ENCODE data around the gene NAV2.
"Not testable (repeated sequence)": the region's sequence is repeated elsewhere in the genome, so short reads cannot be mapped to it uniquely, and the experiment has no call there.

NAV2 gene

DNA sequence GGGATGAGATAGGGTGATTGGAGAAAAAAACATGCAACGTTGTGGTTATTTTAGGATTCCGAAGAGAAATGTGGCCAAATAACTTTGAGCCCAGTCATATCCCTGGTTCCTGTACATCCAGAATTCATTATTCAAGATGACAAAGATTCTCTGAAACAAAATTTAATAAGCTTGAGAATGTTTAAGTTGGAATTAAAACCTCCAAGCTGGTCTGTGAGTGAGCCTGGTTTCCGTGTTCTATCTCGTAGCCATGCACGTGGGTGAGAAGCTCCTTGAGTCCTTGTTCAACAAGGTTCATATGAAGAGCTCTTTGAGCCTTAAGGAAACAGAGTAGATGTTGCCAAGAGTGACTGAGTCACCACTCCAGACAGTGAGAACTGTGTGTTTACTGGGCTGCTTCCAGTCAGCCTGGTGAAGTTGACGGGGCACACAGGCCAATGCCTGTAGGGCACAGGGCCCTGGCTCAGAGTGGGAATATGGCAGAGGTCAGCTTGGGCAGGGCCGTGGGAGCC is 206.5 kb downstream of the NAV2 start:
- FAIRE-seq (no peak), DNase-seq (ENCODE audit: low spot score) (peak; percentile 73)

DNA sequence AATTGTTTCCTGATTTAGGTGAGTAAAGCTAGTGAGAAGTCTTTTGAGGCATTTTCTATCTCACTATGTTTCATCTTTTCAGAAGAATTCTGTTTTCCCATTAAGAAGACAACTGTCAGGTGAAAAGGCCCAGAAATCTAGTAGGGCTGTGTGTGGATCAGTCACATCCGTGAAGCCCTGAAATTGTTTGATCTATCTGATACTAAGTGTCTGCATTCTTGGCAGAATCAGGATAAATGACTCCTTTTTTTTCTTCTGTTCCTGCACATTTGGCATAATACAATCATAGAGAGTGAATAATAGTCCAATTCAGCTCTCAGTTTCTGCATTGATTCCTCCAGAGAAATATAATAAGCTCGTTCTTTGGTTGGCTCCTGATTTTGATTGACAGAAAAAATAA is 208.3 kb downstream of the NAV2 start:
- FAIRE-seq, result no peak
- DNase-seq (ENCODE audit: low spot score), result no peak

DNA sequence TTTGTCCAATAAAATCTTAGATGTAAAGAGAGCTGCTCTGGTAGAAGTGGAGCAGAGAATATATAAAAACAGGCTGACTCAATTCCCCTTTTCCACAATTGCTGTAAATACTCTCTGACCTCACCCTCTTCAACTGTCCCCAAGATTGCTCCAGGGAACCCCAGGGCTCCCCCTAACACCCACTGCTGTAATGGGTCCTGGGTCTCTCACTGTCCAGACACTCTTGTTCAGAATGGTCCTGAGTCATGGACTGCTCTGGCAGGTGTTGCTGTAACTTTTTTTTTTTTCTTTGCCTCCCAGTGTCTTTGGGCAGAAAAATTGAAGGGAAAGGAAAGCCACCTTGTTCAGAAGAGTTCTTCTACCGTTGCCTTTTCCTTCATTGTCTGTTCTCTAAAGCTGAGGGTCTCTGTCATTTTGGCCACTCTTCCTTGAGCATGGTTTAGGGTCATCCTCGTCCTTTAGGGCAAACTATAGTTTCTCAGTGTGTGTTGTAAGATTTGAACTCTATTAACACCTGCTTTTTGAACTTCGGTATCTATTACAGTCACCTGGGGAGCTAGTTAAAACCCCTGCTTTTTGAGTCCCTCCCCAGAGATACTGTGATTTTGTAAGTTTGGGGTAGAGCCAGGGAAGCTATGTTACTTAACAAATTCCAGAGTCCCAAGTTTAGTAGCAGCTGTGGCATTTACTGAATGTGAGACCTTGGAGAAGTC is 209.5 kb downstream of the NAV2 start:
- no peak for FAIRE-seq
- no peak for DNase-seq (ENCODE audit: low spot score)

DNA sequence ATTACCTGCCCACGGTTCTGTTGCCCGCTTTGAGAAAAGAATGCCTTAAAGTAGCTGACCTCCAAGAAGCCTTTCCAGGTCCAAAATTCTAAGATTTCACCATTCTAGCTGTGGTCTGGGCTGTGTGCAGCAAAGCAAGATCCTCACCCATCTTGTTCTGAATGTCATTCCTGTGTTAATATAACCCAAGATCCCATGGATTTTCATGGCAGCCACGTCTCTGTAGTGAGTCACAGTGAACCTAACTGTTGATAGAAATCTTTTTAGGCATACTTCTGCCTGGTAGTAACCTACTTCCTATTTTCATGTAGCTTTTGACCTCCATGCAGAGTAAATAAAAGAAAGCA is 210.0 kb downstream of the NAV2 start:
- no peak for FAIRE-seq
- no peak for DNase-seq (ENCODE audit: low spot score)

DNA sequence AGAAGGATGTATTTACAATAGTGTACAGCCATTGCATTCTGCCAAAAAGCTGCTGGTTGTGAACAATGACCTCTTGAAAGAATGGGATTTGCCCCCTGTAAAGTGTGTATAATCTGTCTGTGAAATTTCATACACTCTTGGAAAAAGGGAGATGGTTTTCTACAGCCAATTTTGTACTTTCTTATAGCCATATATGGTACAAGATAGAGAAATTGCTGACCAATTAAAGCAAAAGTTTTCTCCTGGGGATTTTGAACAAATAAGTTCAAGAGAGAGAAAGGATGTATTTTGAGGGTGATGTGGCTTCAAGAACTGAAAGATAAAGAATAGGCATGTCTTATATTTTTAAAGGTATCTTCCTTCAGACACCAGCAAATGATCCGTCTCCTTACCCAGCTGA is 211.0 kb downstream of the NAV2 start:
- no peak for FAIRE-seq
- DNase-seq (ENCODE audit: low spot score), result no peak

DNA sequence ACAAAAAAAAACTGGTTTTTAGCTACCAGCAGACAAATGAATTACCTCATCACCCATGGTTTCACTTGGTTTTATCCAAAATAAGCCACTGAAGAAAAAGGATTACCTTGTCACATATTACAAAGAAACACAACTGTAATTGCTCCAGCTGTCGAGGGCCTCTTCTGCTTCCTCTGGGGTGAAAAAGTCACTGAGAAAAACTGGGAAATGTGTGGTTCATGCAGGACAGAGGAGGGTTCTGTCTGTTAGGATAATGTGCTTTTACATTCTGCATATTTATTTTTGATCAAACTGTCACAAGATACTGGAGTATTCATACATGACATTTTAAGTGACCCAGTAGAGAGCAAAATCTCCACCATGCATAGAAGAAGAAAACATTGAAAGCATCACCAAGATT is 211.7 kb downstream of the NAV2 start:
- no peak for FAIRE-seq
- DNase-seq (ENCODE audit: low spot score), result no peak

DNA sequence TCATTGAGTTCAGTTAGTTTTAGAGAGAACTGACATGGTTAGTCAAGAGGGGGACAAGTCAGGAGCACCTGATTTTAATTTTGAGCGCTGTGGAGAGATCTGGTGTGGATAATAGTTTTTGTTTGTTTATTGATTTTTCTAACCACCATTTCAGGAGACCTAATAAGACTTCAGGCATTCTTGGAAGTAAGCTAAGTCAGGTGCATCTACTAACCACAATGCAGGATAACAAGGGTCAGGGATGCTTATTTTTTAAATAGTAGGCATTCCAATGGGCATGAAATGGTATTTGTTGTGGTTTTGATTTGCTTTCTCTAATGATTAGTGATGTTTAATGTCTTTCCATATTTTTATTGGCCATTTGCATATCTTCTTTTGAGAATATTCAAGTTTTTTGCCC is 212.1 kb downstream of the NAV2 start:
- FAIRE-seq (no peak), DNase-seq (ENCODE audit: low spot score) (no peak)

DNA sequence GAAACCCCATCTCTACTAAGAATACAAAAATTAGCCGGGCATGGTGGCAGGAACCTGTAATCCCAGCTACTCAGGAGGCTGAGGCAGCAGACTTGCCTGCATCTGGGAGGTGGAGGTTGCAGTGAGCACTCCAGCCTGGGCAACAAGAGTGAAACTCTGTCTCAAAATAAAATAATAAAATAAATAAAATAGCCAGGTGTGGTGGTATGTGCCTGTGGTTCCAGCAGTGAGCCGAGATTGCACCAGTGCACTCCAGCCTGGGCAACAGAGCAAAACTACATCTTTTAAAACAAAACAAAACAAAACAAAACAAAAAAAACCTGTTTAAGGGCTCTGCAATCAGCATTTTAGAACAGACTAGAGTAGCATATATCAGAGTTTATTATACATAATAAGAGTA is 214.8 kb downstream of the NAV2 start:
- not testable (repeated sequence) for DNase-seq (ENCODE audit: low spot score); FAIRE-seq

DNA sequence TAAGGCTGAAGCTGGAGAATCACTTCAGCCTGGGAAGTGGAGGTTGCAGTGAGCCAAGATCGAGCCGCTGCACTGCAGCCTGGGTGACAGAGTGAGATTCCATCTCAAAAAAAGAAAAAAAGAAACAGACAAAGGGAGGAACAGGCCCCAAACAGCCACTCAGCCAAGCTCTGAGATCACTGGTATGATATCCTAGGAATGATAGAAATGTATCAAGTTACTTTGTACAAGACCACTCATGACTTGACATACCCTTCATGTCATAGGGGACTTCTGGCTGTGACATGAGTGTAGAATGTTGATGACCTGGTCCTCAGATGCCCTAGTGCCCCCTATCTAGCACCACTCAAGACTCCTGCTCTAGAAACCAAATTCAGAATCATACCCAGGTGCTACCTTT is 216.5 kb downstream of the NAV2 start:
- DNase-seq (ENCODE audit: low spot score) (peak; percentile 17), FAIRE-seq (no peak)

DNA sequence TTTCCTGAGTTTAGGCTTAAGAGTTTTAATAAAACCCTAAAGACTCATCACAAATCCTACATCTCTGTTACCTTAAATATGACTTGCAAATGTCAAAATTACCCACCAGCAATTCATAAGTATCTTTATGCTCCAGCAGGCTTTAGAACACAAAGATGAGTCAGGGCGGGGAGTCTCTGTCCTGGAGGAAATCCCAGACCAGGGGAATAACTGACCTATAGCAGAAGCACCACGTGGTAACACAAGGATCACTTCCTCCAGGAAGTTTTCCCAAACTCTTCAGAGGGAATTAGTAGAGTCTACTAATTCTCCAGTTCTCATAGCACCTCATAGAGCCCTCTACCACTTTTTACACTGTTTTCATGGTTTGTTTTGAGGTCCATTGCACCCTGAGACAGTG is 217.0 kb downstream of the NAV2 start:
- FAIRE-seq, result peak; percentile 49
- peak; percentile 44 for DNase-seq (ENCODE audit: low spot score)

DNA sequence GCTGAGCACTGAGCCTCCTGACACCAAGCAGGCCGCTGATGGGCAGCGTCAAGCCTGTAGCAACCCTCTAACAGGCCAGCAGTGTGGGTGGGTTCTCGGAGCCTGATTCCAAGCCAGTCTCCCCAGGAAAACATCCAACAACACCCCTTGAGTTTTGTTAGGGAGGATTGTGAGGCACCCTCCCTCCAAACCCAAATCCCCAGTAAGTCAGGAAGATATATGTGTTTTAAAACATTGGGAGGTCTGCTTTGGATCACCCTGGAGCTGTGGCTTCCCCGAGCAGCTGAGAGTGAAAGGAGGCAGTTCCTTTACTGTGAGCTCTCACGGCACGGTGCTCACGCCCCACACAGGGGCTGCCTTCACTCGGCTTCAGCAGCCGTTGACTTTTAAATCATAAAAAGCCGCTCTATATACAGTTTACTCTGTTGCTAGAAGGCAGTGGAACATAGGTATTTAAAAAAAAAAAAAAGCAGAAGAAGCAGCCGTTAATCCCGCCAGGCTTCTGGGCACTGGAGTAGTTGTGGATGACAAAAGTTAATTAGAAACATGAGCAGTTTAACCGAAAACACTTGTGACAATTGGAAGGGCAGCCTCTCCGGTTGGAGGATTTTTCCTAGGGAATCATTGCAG is 218.6 kb downstream of the NAV2 start:
- DNase-seq (ENCODE audit: low spot score), result no peak
- FAIRE-seq, result no peak

DNA sequence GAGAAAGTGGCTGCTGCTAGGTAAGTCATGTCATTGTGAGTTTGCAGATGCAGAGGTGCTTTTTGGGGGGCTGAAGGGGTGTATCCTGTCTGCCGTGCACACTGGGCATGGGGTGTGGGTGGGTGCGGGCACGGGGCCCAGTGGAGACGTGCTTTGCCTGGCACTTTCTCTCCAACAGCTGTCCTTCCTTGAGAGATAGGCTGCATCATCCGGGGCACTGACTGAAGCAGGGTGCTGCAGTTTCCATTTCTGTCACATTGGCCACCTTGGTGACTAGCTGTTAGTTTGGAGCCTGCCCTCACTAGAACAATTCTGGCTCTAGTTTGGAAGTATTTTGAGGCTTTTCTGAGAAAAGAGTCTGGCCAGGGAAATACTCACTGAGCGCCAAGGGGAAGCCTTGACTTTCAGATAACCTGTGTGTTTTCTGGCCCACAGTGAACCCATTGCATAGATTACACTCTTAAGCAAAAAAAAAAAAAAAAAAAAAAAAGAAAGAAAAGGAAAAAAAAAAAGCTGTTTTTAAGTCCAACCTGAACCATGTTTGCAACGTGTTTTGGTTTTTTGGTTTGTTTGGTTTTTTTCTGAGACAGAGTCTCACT is 219.2 kb downstream of the NAV2 start:
- FAIRE-seq, result no peak
- no peak for DNase-seq (ENCODE audit: low spot score)

DNA sequence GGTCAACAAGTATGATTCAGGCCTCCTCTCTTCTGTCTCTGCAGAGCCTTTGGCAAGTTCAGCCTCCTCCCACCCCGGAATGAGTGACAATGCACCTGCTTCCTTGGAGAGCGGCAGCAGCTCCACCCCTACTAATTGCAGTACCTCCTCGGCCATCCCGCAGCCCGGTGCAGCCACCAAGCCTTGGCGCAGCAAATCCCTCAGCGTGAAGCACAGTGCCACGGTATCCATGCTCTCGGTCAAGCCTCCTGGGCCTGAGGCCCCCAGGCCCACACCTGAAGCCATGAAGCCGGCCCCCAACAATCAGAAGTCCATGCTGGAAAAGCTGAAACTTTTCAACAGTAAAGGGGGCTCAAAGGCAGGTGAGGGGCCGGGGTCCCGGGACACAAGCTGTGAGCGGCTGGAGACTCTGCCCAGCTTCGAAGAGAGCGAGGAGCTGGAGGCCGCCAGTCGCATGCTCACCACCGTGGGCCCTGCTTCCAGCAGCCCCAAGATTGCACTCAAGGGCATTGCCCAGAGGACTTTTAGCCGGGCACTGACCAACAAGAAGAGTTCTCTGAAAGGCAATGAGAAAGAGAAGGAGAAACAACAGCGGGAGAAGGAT is 220.6 kb downstream of the NAV2 start:
- no peak for FAIRE-seq
- DNase-seq (ENCODE audit: low spot score), result no peak

DNA sequence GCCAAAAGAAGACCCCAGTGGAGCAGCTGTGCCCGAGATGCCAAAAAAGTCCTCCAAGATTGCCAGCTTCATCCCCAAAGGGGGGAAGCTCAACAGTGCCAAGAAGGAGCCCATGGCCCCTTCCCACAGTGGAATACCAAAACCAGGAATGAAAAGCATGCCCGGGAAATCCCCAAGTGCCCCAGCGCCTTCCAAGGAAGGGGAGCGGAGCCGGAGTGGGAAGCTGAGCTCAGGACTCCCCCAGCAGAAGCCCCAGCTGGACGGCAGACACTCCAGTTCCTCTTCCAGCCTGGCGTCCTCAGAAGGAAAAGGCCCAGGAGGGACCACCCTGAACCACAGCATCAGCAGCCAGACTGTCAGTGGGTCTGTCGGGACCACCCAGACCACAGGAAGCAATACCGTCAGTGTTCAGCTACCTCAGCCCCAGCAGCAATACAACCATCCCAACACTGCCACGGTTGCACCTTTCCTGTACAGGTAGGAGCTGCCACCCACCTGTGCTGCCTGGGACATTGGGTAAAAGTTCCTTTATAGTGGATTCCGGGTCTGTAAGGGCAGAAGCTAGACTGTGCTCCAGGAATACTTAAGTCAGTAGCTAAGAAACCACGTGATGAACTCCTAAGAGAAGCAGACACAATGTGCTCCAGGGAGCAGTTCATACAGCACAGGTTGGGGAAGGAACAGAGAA is 221.3 kb downstream of the NAV2 start:
- no peak for FAIRE-seq
- no peak for DNase-seq (ENCODE audit: low spot score)

DNA sequence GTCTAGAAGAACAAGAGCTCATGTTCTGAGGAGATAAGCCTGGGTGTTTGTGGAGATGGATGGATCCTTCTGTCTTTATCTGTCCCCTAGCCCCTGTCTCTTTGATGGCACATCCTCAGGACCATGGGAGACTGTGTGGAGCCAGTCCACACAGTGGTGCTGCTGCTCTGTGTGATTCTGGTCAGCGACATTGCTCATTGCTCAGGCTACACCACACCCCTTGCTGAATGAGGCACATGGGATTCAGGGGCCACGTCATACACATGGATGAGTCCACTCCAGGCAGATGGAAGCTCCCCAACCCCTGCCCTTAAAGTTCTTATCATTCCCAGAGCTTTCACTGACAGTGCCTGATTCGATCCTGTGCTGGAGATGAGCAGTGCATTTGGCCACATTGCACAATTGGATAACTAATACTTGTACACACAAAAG is 222.2 kb downstream of the NAV2 start:
- FAIRE-seq (no peak), DNase-seq (ENCODE audit: low spot score) (no peak)

DNA sequence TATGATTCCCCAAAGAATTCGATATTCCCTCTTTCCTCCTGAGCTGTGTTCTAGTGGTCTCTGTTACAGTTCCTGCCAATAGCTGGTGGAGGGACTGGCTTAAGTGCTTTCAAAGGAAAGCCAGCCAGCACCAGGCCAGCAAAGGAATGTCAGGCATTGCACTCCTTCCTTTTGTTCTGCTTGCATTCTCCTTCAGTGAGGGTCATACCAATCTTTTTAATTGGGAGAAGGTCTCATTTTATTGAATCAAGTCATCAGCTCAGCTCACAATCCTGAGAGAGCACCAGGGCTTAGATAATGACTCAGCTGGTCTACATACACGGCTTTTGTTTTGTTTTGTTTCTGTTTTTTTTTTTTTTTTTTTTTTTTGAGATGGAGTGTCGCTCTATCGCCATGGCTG is 222.9 kb downstream of the NAV2 start:
- DNase-seq (ENCODE audit: low spot score) (no peak), FAIRE-seq (no peak)

DNA sequence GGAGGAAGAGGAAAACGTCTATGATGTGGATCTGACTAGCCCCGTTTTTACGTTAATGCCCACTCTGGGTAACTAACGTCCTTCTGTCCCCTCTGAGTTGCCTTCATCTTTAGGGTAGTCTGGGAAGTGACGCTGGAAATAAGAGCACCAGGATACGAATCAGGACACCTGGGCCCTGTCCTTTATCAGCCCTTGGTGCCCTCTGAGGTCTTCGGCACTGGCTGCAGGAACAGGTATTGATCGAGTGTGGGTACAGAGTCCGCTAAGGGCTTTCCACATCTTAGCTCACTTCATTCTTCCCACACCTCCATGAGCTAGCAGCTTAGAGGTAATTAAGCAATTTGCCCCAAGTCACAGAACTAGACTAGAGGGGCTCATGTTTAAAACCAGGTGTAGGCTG is 223.8 kb downstream of the NAV2 start:
- FAIRE-seq (no peak), DNase-seq (ENCODE audit: low spot score) (no peak)

DNA sequence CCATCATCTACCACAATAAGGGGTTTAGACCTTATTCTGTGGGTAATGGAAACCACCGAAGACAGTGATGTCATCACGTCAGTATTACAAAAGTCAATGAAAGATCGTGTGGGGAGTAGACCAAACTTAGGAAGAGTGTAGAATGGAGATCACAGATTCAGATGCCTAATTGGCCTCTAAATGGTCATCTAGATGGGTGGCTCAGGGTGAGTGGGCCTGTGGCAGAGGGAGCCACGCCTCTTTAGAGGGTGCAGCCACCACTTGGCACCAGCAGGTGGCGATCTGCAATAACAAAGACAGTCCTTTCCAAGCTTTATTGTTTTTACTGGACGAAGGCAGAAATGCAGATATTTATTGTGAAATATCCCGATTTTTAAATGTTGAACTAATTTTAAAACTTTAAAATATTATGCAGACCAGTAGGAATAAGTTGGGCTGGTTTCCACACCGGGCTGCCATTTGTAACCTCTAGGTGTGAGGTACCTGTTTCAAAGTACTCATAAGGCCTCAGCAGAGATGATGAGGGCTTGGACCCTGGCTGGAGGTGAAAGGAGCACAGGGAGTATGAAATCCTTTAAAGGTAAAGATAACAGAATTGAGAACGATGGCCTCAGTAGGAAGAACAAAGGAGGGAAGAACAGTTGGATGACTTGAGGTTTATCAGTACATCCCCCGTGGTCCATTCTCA is 225.7 kb downstream of the NAV2 start:
- FAIRE-seq (no peak), DNase-seq (ENCODE audit: low spot score) (peak; percentile 16)

DNA sequence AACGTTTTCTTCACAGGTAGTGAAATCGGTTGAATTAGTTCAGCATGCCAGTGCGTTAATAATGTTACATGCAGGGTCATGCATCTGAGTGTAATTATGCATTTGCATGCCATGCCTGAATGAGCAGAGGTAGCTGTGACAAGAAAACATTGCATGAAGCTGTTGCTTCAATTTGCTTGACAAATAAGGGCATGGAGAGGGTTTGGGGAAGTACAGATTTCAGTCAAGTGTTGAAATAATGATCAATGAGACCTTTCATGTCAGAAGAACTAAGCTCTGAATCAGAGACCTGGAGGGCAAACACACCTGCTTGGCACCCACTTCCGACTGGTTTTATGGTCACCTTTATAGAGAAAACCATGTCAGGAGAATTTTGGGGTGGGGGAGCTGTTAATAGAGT is 226.2 kb downstream of the NAV2 start:
- FAIRE-seq, result no peak

DNA sequence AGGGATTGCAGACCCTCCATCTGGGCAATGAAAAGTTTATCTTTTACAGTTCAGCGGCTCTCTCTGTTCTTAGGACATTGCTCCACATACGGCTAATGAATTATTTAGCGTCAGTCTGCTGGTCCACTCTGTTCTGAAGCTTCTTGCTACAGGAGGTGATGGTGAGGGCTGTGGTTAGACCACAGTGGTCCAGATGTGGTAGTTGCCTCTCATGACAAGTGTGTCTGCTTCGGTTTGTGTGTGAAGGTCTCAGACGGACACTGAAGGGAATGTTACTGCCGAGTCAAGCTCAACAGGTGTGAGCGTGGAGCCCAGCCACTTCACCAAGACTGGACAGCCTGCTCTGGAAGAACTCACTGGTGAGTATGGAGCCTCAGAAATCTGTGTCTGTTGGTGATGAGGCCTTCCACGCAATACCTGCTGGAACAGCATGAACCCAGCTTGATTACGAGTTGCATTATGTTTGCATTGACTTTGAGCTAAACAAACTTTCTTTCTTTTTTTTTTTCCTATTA is 226.8 kb downstream of the NAV2 start:
- DNase-seq (ENCODE audit: low spot score), result no peak
- no peak for FAIRE-seq

More for the DNA sequence above, 226.2 kb downstream of the NAV2 start:
- no peak for DNase-seq (ENCODE audit: low spot score)

DNA sequence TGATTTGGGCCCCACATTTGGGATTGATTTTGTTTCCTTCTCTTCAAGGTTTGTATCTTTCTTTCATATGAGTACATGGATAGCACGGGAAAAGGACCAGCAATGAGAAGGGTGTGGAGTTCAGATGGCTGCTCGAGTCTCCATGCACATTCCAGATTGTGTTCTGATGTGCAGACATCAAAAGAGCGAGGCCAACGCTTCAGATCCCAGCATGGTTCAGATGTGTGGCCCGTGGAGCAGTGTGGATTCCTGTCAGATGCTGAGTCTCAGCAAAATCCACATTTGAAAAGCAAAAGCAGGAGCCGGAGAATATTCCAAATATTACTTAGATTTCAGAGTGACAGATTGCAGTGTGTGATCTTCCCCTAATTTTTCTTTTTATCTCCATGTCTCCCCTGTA is 228.2 kb downstream of the NAV2 start:
- no peak for FAIRE-seq

More for the DNA sequence above, 228.2 kb downstream of the NAV2 start:
- DNase-seq (ENCODE audit: low spot score), result no peak
